Pancreas (tissue), 10 donors: ENCODE measurements around the gene ARHGEF16. TPM values are rescaled to one million over a fixed set of nuclear protein-coding genes. Genes with fewer than 3 reads are reported as not detected.

Experiments used
- ATAC-seq, 4 donors: fragments of 200-7000 bp; cut with Tn5 transposase; one replicate each; pipeline versions ENCODE4 v1.8.0 to v1.9.1; 2020; ENCODE audit warnings: mild to moderate bottlenecking in 4 of 4, moderate library complexity in 4 of 4
- DNase-seq, 6 donors: peaks; one replicate each; pipeline ENCODE4 v3.0.0-alpha.2; 2020
- FAIRE-seq: peaks from 2 replicates; lab custom pipeline; 2012; peaks lifted over from hg19 to GRCh38; lab: Jason Lieb, UNC
- H3K27ac ChIP-seq, 4 donors: fragments of 200-600 bp; sonication (generic); 1 replicate in 3 of 4; 2 replicates in 1 of 4; pipeline versions ENCODE4 v1.5.0 to v1.8.0; 2020
- H3K27me3 ChIP-seq, 4 donors: fragments of 200-600 bp; one replicate each; pipeline ENCODE4 v1.8.0; 2021
- H3K36me3 ChIP-seq, 3 donors: fragments of 200-600 bp; sonication (generic) in 1 of 3; one replicate each; pipeline versions ENCODE4 v1.5.0 to v1.8.0; 2020 to 2021
- H3K4me1 ChIP-seq, 3 donors: fragments of 200-600 bp; one replicate each; pipeline ENCODE4 v1.8.0; 2021
- H3K4me3 ChIP-seq, 4 donors: fragments of 200-600 bp; sonication (generic) in 2 of 4; one replicate each; pipeline versions ENCODE4 v1.5.0 to v1.8.0; 2020 to 2021
- H3K9me3 ChIP-seq, 4 donors: fragments of 200-600 bp; one replicate each; pipeline ENCODE4 v1.8.0; 2021
- CTCF ChIP-seq, 4 donors: fragments of 200-600 bp; sonication (generic) in 3 of 4; IDR thresholded peaks; one replicate each; pipeline versions ENCODE4 v1.5.0 to v1.8.0; 2021; ENCODE audit warnings: antibody characterized with exemption in 4 of 4
- WGBS, 2 donors: extraction: QIAGEN DNeasy Blood & Tissue Kit; methylation state at CpG; one replicate each; pipeline ENCODE4 v1.1.7; 2013; 5-methylcytosine and 5-hydroxymethylcytosine counted together
- intact Hi-C, 3 donors: fragments of 100-400 bp; cut with DNase I; formaldehyde crosslinking; loops; one replicate each; pipeline versions ENCODE4 v1.11.1 to v1.14.2; 2022
- polyA plus RNA-seq, 2 donors: library from polyadenylated mRNA; stranded (reverse); fragments of 200-250 nt; gene quantifications; one replicate each; pipeline ENCODE4 v1.2.3, GENCODE V29; 2013
- total RNA-seq, 6 donors: library from RNA; stranded (reverse); fragmentation: NEBNext Ultra II Directional in 4 of 6; extraction: Animal tissue kit (Norgen Biotek cat#: 25700) in 4 of 6; gene quantifications; one replicate each; pipeline versions ENCODE4 v1.2.1 to v1.2.4, GENCODE V29; 2021 to 2023
- donor health status: healthy with polysubstance abuse.
- donor health status: DM: no; HTN: no; CAD: no; lungs with moderate emphysema.
- donor health status: DM: no; HTN: no; CAD: no.
- donor health status: control.
- donor health status: control.
- donor health status: Bipolar disorder and iron deficiency.
- donor health status: DM: yes; HTN: yes; CAD: no.
- donor health status: DM: no; HTN: no; CAD: no.
- donor health status: DM: no; HTN: no; CAD: no.
- donor health status: DM: yes; HTN: yes; CAD: no.

Gene ARHGEF16
- total and polyA plus RNA-seq, 8 donors, result 8.2 to 26.4 (median 9.8) TPM

GRCh38 chr1:3523980-3524379, 69.5 kb downstream of the ARHGEF16 start:
- H3K9me3 ChIP-seq, result no peaks in the 10 kb centered on the region
- no peaks in the 10 kb centered on the region for H3K27me3 ChIP-seq
- DNase-seq (no peak), ATAC-seq (no peak), FAIRE-seq (no peak)
- H3K4me3 ChIP-seq, result no peak overlapping the region
- WGBS, 2 donors, result 93% methylated on average over 13 of the region's 13 CpGs
- intact Hi-C loops, result no loop called here
- TF ChIP-seq CTCF (IDR thresholded peaks at IDR 0.05), result no peak
- peaks cover 2 to 3% (median 2%) of the 10 kb centered on the region in 3 donors for H3K4me1 ChIP-seq
- H3K27ac ChIP-seq, result no peak overlapping the region
- H3K36me3 ChIP-seq, result no peaks in the 10 kb centered on the region

- Histone ChIP-seq H3K4me1 (peaks cover 9 to 10% (median 9%) of the 10 kb centered on the region in 3 donors), H3K27ac (no peak overlapping the region), H3K9me3 (no peaks in the 10 kb centered on the region), H3K36me3 (no peaks in the 10 kb centered on the region), H3K4me3 (no peak overlapping the region), H3K27me3 (no peaks in the 10 kb centered on the region)
- no peak for FAIRE-seq
- WGBS, 2 donors, result 89 to 92% methylated on average over 20 of the region's 20 CpGs
- intact Hi-C loops, result no loop called here
- ATAC-seq, result no peak
- no peak for TF ChIP-seq CTCF (IDR thresholded peaks at IDR 0.05)
- DNase-seq, result no peak
These were observed 70.2 kb downstream of the ARHGEF16 start for GRCh38 chr1:3524556-3525203.

GRCh38 chr1:3525551-3526482, 71.4 kb downstream of the ARHGEF16 start:
- H3K4me1 ChIP-seq, result peaks cover 16 to 19% (median 17%) of the 10 kb centered on the region in 3 donors
- DNase-seq (no peak), FAIRE-seq (no peak), ATAC-seq (no peak)
- 83 to 86% methylated on average over 21 to 24 of the region's 24 CpGs for WGBS, 2 donors
- no peak overlapping the region for H3K27ac ChIP-seq
- H3K9me3 ChIP-seq, result no peaks in the 10 kb centered on the region
- H3K4me3 ChIP-seq, result no peak overlapping the region
- H3K27me3 ChIP-seq, result no peaks in the 10 kb centered on the region
- no peaks in the 10 kb centered on the region for H3K36me3 ChIP-seq
- intact Hi-C loops, result no loop called here
- TF ChIP-seq CTCF (IDR thresholded peaks at IDR 0.05), result no peak

GRCh38 chr1:3527774-3528173, 73.3 kb downstream of the ARHGEF16 start:
- H3K27ac ChIP-seq, result no peak overlapping the region
- H3K4me1 ChIP-seq, result peaks cover 16 to 19% (median 17%) of the 10 kb centered on the region in 3 donors
- H3K27me3 ChIP-seq, result no peaks in the 10 kb centered on the region
- intact Hi-C loops, result no loop called here
- TF ChIP-seq CTCF (IDR thresholded peaks at IDR 0.05), result no peak
- no peak for FAIRE-seq
- H3K36me3 ChIP-seq, result no peaks in the 10 kb centered on the region
- 83 to 90% methylated on average over 12 of the region's 12 CpGs for WGBS, 2 donors
- DNase-seq, result no peak
- no peak overlapping the region for H3K4me3 ChIP-seq
- no peaks in the 10 kb centered on the region for H3K9me3 ChIP-seq
- no peak for ATAC-seq
